Mesenteric fat pad (tissue), 1 donor: ENCODE results near the gene CAP1. TPM values are rescaled to one million over a fixed set of nuclear protein-coding genes. Genes with fewer than 3 reads are reported as not detected.
A peak's percentile ranks its signal among the peaks of the same experiment; 100 is the strongest.

Source experiments
- DNase-seq: peaks from one replicate; pipeline ENCODE4 v3.0.0-alpha.2; 2020; ENCODE audit warnings: low spot score
- total RNA-seq: library from RNA; stranded (reverse); fragmentation: NEBNext Ultra II Directional; extraction: Animal tissue kit (Norgen Biotek cat#: 25700); gene quantifications from one replicate; pipeline ENCODE4 v1.2.1, GENCODE V29; 2021
- donor health status: DM: yes; HTN: yes; CAD: no.

Gene CAP1
- total RNA-seq, 1 donor from 2014 or later, result 381 TPM

GRCh38 chr1:40094466-40095110, 54.1 kb downstream of the CAP1 start:
- no peak for DNase-seq

DNA sequence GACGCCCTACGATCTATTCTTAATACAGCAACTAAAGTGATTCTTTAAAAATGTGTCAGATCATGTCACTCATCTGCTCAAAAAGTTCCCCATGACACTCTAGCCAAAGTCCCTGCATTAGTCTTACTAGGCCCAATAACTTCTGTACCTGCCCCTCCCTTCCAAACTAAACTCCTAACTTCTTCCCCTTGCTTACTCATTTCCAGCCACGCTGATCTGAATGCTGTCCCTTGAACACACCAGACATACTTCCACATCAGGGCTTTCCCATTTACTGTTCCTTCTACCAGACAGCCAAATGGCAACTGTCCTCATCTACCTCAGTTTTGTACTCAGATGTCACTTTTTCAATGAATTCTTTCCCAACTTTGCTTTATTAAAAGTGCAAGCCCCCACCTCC, 55.3 kb downstream of the CAP1 start:
- no peak for DNase-seq

DNA sequence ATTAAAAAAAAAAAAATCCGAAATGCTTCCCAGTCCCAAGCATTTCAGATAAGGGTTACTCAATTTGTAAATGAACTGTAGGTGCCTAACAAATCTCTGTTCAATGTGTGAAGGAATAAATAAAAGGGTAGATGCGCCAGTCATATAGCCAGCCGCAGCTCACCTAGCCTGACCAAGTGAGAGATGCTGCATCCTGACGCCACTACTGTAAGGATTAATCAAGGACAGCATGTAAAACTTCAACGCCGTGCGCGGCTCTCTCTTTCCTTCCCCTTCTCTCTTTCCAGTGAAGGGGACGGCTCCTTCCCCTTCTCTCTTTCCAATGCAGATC, 56.1 kb downstream of the CAP1 start:
- no peak for DNase-seq

- peak; percentile 94 for DNase-seq
These were observed 56.7 kb downstream of the CAP1 start, which contains the start of gene PPT1 for GRCh38 chr1:40096977-40097782. PPT1 (minus strand) TSS chr1:40097252; CDS start chr1:40097238, 14 bp downstream.

GRCh38 chr1:40102038-40102437, 61.5 kb downstream of the CAP1 start:
- no peak for DNase-seq

- no peak for DNase-seq
These were observed 62.4 kb downstream of the CAP1 start for GRCh38 chr1:40102896-40103295.

DNA sequence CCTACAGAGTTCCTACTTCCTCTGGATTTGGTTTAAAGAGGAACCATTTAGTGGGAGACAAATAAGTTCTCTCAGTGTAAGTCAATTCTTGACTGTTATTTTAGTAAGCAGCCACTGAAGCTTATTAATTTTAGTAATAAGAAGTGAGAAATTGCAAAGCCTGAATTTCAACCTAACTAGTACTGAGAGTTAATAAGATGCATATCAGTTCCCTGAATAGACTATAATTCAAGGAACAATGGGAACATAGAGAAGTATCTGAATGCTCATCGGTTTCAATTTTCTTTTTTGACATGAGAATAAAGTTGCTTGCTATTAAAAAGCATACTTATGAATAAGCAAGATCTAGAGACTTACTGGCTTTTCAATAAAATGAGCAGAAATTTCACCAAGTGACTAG, 64.5 kb downstream of the CAP1 start:
- DNase-seq, result no peak

DNA sequence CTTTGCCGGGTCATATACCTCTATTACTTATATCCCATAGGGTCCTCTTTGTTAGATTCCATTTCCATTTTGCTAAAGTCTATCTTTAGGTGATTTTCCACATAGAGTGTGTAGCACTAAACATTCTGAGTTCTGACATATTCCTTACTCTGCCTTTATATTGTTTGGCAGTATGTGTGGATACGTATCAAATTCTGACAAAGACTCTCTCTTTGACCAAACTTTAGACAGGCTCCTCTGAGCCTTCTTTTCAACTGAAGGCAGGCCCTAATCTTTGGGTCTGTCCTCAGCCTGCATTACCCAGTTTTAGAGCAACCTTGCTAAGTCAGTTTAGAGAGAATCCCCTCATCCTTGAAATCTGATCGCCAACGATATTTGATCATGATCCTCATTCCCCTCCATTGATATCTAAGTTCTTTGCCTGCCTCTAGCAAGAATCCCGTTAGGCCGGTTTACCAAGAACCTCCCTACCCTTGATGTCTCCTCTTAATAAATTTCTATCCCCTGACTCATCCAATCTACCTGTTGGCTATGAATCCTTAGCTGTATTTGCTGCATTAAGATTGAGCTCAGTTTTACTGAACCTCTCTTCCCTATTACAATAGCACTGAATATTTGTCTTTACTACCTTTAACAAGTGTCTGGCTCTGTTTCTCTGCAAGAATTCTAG, 66.9 kb downstream of the CAP1 start:
- DNase-seq, result no peak

DNA sequence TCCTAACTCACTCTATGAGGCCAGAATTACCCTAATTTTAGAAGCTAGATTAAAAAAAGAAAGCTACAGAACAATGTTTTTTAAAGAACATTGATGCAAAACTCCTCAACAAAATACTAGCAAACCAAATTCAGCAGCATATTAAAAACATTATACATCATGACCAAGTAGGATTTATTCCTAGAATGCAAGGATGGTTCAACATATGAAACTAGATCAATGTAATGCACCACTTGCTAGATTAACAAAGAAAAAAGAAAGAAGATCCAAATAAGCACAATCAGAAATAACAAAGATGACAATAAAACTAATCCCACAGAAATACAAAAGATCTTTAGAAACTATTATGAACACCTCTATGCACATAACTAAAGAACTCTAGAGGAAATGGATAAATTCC, 69.9 kb downstream of the CAP1 start:
- DNase-seq, result no peak

DNA sequence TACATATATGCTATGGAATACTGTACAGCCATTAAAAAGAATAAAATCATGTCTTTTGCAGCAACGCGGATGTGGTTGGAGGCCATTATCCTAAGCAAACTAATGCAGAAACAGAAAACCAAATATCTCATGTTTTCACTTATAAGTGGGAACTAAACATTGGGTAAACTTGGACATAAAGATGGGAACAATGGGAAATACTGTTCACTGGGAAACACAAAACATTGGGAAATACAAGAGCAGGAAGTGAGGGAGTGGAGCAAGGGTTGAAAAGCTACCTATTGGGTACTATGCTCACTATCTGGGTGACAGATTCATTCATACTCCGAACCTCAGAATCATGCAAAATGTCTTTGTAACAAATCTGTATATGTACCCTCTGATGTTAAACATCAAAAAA, 73.9 kb downstream of the CAP1 start:
- no peak for DNase-seq

DNA sequence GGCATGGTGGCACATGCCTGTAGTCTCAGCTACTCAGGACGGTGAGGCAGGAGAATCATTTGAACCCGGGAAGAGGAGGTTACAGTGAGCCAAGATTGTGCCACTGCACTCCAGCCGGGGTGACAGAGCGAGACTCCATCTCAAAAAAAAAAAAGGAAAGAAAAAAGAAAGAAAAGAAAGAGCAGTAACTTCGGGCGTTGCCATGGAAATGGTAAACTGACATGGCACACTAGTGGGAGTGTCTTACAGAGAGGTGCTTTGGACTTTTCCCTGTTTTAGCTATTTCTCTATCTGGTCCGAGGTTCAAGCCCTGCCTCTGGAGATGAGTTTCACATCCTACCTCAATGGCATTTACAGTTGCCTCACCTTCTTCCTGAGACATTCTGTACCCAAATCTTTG, 79.6 kb downstream of the CAP1 start:
- DNase-seq, result no peak

Other genes starting within 250 kb of the CAP1 start
- 12.1 TPM for gene TRIT1, start 157.2 kb upstream of the CAP1 start, total RNA-seq
- gene MYCL, start 138.8 kb upstream of the CAP1 start, total RNA-seq, result 0.32 TPM
- gene MFSD2A, start 85.6 kb upstream of the CAP1 start, total RNA-seq, result 8.0 TPM
- gene PPT1, start 56.5 kb downstream of the CAP1 start, total RNA-seq, result 94.0 TPM
- 13.1 TPM for gene RLF, start 120.7 kb downstream of the CAP1 start, total RNA-seq
- not detected for gene TMCO2, start 207.2 kb downstream of the CAP1 start, total RNA-seq
- gene ZMPSTE24, start 217.5 kb downstream of the CAP1 start, total RNA-seq, result 41.3 TPM